Activated naive CD4-positive, alpha-beta T cell (primary cell): ENCODE measurements around the gene NXPE4.

Source experiments
- DNase-seq, 4 experiments: peaks; one replicate each; lab custom pipeline; 2025; lab: John Stamatoyannopoulos, UW

NXPE4 gene

GRCh38 chr11:114559425-114560310 is 35.9 kb downstream of the NXPE4 start, which contains the start of gene NXPE1:
NXPE1 (minus strand) TSS chr11:114559881; CDS start chr11:114551201, 8,680 bp downstream.
- no peak for DNase-seq

GRCh38 chr11:114556135-114556534 is 39.5 kb downstream of the NXPE4 start:
- DNase-seq = no peak

- no peak for DNase-seq
These were observed 41.9 kb downstream of the NXPE4 start for GRCh38 chr11:114553642-114554041.

- no peak for DNase-seq
These were observed 44.5 kb downstream of the NXPE4 start for GRCh38 chr11:114551060-114551459.

DNA sequence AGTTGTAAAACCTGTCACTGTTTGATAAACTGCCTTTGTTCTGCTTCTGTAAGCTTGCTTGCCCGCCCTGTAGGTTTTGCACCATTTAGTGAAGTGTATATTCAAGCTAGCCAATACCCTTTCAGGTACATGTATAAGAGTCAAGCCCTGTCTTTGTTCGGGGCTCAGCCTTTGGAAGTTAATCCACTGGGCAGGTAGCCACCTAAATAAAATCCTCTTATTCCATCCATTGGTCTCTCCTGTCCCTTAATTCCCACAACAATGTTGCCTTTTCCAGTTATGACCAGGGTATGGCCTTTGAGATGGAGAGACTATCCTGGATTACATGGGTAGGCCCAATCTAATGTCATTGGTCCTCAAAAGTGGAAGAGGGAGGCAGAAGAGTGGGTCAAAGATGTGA is 69.9 kb downstream of the NXPE4 start:
- DNase-seq = no peak

DNA sequence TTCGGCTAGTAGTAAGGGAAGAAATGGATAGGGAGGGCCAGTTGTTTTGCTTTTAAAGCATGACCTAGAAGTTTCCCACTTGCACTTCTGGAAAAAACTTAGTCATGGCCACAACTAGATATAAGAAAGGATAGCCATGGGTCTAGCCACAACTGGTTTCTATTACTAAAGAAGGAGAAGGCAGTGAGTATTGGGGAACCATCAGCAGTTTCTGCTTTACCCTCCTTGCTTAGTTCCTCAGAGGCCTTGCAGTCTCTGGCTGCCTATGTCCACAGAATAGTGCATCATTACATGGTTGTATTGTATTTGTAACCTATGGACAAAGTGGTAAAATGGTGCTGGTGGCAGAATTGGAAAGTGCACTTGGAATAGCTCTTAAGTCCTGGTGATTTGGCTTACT is 71.5 kb downstream of the NXPE4 start:
- no peak for DNase-seq

DNA sequence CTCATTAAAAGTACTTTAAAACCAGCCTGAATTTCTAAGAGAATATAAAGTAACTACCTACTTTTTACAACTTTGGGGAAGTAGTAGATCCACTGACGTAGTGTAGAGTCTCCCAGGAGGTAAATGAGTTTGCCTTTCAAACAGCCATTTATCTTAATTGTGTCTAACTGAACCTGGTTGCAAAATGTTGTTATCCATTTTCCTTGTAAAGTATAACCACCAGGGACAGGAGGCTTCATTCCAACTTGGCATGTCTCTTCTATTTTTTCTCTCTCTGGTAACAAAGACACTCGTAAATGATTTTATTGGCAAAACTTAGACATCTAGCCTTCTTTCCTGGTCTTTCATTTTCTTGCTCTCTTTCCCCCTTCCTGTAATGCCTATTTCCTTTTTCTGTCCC is 72.8 kb downstream of the NXPE4 start:
- no peak for DNase-seq
